Testis (tissue), 3 donors: ENCODE results near the gene MLST8. TPM values are rescaled to one million over a fixed set of nuclear protein-coding genes. Genes with fewer than 3 reads are reported as not detected.

Experiments
- DNase-seq: peaks from one replicate; pipeline ENCODE4 v3.0.0-alpha.2; 2019
- H3K27ac ChIP-seq, 2 donors: fragments of 200-600 bp; sonication (generic); one replicate each; pipeline ENCODE4 v1.5.1; 2019
- H3K27me3 ChIP-seq: fragments of 200-600 bp; sonication (generic); one replicate; pipeline ENCODE4 v1.5.1; 2019
- H3K36me3 ChIP-seq: fragments of 200-600 bp; sonication (generic); one replicate; pipeline ENCODE4 v1.5.1; 2017; ENCODE audit warnings: low read depth; ENCODE audit errors: missing control alignments
- H3K4me1 ChIP-seq: fragments of 200-600 bp; sonication (generic); one replicate; pipeline ENCODE4 v1.5.1; 2019
- H3K4me3 ChIP-seq, 2 donors: fragments of 200-600 bp; sonication (generic); one replicate each; pipeline ENCODE4 v1.5.1; 2017 to 2019
- H3K9me3 ChIP-seq: fragments of 200-600 bp; sonication (generic); one replicate; pipeline ENCODE4 v1.5.1; 2017
- POLR2A ChIP-seq: fragments of 450-650 bp; IDR thresholded peaks from one replicate; pipeline ENCODE4 v1.6.1; 2017; ENCODE audit warnings: antibody characterized with exemption, mild to moderate bottlenecking, moderate library complexity
- WGBS, 2 donors: methylation state at CpG; one replicate each; pipeline ENCODE4 v1.1.5; 2018; 5-methylcytosine and 5-hydroxymethylcytosine counted together
- intact Hi-C: fragments of 100-400 bp; cut with DNase I; formaldehyde crosslinking; loops from one replicate; pipeline ENCODE4 v1.15.1; 2023; ENCODE audit warnings: low total_unique reads
- polyA plus RNA-seq: library from polyadenylated mRNA; stranded (reverse); fragments of 350-450 nt; fragmentation: Illumina TruSeq; extraction: RNeasy Lipid Tissue Mini Kit (QIAGEN cat#74804); gene quantifications from one replicate; pipeline ENCODE4 v1.2.3, GENCODE V29; 2014; ENCODE audit warnings: low read depth, low replicate concordance; ENCODE audit not compliant: insufficient read depth
- total RNA-seq, 2 donors: library from RNA; depleted of rRNA; stranded (reverse); fragments of >200 nt; gene quantifications; one replicate each; pipeline ENCODE4 v1.2.3, GENCODE V29; 2016
- TF ChIP-seq, protein P1 (sequence below), 3 experiments: fragments of 450-650 bp in 2 of 3; fragments of 200-600 bp in 1 of 3; sonication (generic) in 1 of 3; IDR thresholded peaks; one replicate each; pipeline ENCODE4 v1.5.1; 2016 to 2019; ENCODE audit warnings: antibody characterized with exemption in 3 of 3, mild to moderate bottlenecking in 2 of 3, moderate library complexity in 1 of 3

Gene MLST8
- total and polyA plus RNA-seq, 3 donors from 2014 or later, result 89.0 to 113 (median 95.4) TPM

DNA sequence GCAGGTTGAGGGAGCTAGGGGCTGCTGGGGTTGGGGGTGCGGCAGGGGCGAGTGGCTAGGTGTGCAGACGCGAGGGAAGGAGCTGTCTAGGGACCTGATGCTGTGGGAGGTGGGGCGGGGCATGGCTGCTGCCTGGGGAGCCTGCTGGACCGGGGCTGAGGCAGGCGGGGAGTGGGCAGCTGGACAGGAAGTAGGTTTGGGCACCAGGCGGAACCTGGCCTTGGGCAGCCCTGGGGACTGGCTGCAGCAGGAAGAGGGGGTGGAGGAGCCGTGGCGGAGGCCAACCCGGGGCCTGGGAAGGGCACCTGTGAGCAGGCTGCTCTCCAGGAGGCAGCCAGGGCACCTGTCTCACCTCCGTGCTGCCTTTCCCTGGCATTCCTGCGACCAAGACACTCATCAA lies 25.1 kb downstream of the MLST8 start:
- no peak overlapping the region for H3K4me3 ChIP-seq
- 71 to 87% methylated on average over 13 of the region's 13 CpGs for WGBS, 2 donors
- no peaks in the 10 kb centered on the region for H3K9me3 ChIP-seq
- H3K27me3 ChIP-seq, result no peaks in the 10 kb centered on the region
- no peak for TF ChIP-seq POLR2A
- TF ChIP-seq, protein P1, sequence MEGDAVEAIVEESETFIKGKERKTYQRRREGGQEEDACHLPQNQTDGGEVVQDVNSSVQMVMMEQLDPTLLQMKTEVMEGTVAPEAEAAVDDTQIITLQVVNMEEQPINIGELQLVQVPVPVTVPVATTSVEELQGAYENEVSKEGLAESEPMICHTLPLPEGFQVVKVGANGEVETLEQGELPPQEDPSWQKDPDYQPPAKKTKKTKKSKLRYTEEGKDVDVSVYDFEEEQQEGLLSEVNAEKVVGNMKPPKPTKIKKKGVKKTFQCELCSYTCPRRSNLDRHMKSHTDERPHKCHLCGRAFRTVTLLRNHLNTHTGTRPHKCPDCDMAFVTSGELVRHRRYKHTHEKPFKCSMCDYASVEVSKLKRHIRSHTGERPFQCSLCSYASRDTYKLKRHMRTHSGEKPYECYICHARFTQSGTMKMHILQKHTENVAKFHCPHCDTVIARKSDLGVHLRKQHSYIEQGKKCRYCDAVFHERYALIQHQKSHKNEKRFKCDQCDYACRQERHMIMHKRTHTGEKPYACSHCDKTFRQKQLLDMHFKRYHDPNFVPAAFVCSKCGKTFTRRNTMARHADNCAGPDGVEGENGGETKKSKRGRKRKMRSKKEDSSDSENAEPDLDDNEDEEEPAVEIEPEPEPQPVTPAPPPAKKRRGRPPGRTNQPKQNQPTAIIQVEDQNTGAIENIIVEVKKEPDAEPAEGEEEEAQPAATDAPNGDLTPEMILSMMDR (IDR thresholded peaks at IDR 0.05), result no peak
- no peak overlapping the region for H3K27ac ChIP-seq
- H3K4me1 ChIP-seq, result peaks cover 9% of the 10 kb centered on the region
- no peak for DNase-seq
- H3K36me3 ChIP-seq, result no peaks in the 10 kb centered on the region
- intact Hi-C loops, result no loop called here

DNA sequence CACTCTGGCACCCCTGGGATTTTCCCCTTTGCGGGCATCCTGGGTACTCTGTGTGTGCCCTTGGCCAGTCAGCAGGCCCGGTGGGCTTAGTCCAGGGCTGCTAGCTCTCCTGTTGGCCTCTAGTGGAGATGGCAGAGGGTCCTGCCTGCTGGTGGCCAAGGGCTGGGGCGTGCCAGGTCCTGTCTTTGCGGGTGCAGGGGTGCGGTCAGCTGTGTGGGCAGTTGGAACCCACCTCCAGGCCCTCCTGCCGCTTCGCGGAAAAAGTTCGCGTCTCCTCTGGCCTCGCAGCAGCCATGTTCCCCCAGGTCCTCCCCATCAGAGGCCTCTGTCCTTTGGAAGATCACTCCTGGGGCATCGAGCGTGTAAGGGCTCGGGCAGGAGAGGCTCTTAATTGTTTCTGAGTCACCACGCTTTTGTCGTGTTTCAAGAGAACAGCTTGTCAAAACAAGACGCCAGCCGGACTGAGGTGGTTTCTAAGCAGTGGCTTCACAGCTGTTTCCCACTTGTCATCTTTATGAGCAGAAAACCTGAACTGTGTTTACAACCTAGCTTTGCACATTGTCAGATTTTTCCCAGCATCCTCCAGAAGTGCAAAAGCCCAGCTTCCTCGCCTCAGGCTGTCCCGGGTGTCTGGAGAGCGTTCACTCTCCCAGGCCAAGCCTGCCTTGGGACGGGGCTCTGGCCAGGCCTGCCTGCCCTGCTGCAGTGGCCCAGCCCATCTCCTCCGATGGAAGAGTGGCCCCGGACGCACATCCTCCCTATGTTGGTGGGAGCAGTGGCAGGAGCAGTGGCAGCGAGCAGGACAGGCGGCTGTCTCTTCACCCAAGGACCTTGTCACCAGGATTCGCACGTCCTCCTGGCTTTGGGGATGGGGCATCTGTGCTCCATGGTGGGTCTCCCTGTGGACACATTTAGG lies 26.0 kb downstream of the MLST8 start:
- no peak overlapping the region for H3K27ac ChIP-seq
- no peak for DNase-seq
- no peaks in the 10 kb centered on the region for H3K36me3 ChIP-seq
- TF ChIP-seq, protein P1 (IDR thresholded peaks at IDR 0.05), result no peak
- TF ChIP-seq POLR2A, result no peak
- H3K9me3 ChIP-seq, result no peaks in the 10 kb centered on the region
- H3K4me3 ChIP-seq, result no peak overlapping the region
- intact Hi-C loops, result no loop called here
- no peaks in the 10 kb centered on the region for H3K27me3 ChIP-seq
- peaks cover 6% of the 10 kb centered on the region for H3K4me1 ChIP-seq
- WGBS, 2 donors, result 60 to 90% methylated on average over 1 to 29 of the region's 29 CpGs

DNA sequence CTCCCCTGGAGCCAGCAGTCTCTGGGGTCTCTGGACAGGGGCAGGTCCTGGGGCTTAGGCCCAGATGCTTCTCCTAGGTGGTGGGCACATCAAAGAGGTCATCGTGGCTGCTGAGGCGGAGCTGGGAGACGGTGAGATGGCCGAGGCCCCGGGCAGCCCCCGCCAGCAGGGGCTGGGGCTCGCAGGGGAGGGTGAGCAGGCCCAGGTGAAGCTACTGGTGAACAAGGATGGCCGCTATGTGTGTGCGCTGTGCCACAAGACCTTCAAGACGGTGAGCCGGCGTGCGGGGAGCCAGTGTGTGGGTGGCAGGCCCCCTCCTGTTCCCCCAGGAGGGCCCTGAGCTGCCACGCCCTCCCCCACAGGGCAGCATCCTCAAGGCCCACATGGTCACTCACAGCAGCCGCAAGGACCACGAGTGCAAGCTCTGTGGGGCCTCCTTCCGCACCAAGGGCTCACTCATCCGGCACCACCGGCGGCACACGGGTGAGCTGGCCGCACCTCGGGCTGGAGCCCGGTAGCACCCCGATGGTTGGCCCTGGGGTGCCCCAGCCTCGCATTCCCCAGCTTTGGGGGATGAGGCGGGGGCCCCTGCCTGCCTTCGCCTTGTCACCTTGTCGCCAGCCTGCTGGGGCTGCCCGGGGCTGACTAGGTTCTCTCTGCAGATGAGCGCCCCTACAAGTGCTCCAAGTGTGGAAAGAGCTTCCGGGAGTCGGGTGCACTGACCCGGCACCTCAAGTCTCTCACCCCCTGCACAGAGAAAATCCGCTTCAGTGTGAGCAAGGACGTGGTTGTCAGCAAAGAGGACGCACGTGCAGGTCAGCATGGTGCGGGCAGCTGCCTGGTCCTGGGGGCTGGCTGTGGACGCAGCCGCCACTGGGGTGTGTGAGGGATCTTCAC lies 27.1 kb downstream of the MLST8 start:
- peaks cover 9% of the 10 kb centered on the region for H3K4me1 ChIP-seq
- H3K36me3 ChIP-seq, result no peaks in the 10 kb centered on the region
- 83% methylated on average over 7 to 36 of the region's 41 CpGs for WGBS, 2 donors
- intact Hi-C loops, result no loop called here
- no peaks in the 10 kb centered on the region for H3K9me3 ChIP-seq
- no peak for DNase-seq
- no peak overlapping the region for H3K4me3 ChIP-seq
- H3K27me3 ChIP-seq, result no peaks in the 10 kb centered on the region
- H3K27ac ChIP-seq, result no peak overlapping the region
- no peak for TF ChIP-seq POLR2A
- TF ChIP-seq, protein P1 (IDR thresholded peaks at IDR 0.05), result no peak

DNA sequence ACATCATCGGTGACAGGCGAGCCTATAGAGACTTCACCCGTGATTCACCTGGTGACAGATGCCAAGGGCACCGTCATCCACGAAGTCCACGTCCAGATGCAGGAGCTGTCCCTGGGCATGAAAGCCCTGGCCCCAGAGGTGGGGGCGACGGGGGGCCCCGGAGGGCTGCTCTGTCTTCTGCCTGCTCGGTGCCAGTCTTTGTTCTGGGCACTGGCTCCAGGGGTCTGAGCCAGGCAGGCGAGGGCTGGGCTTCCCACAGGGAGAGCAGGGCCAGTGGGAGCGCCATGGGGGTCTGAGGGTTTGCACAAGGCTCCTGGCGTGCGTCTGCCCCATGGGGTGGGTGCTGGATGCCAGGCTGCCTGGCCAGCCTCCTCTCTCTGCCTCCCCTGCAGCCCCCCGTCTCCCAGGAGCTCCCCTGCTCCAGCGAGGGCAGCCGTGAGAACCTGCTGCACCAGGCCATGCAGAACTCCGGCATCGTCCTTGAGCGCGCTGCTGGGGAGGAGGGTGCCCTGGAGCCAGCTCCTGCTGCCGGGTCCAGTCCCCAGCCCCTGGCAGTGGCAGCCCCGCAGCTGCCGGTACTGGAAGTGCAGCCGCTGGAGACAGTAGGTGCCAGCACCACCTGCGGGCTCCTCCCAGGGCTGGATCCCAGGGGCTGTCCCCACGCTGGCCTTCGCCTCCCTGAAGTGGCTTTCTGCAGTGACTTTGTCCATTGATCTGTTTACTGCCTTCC lies 28.0 kb downstream of the MLST8 start:
- DNase-seq, result no peak
- peaks cover 9% of the 10 kb centered on the region for H3K4me1 ChIP-seq
- intact Hi-C loops, result no loop called here
- H3K36me3 ChIP-seq, result no peaks in the 10 kb centered on the region
- 94 to 100% methylated on average over 3 to 28 of the region's 28 CpGs for WGBS, 2 donors
- TF ChIP-seq, protein P1 (IDR thresholded peaks at IDR 0.05), result no peak
- no peak for TF ChIP-seq POLR2A
- no peaks in the 10 kb centered on the region for H3K27me3 ChIP-seq
- H3K9me3 ChIP-seq, result no peaks in the 10 kb centered on the region
- H3K4me3 ChIP-seq, result no peak overlapping the region
- H3K27ac ChIP-seq, result no peak overlapping the region
